WTC11 (cell line): ENCODE measurements around the gene ARHGAP10. TPM values are rescaled to one million over a fixed set of nuclear protein-coding genes. Genes with fewer than 3 reads are reported as not detected.

Source experiments
- ATAC-seq: fragments of 200-7000 bp; cut with Tn5 transposase; 2 replicates; pipeline ENCODE4 v1.10.0; 2021; ENCODE audit warnings: mild to moderate bottlenecking, moderate library complexity
- CTCF ChIA-PET: fragments of 300-600 bp; sonication (Branson Sonifier 250); formaldehyde crosslinking; loops from one replicate; lab custom pipeline; 2021; ENCODE audit warnings: antibody characterized with exemption; lab: Charles Lee
- POLR2A ChIA-PET: fragments of 350-600 bp; sonication (Branson Sonifier 250); formaldehyde crosslinking; loops from one replicate; lab custom pipeline; 2021; ENCODE audit warnings: antibody characterized with exemption; lab: Charles Lee
- DNase-seq: peaks from one replicate; pipeline ENCODE4 v3.0.0; 2021; ENCODE audit warnings: low spot score
- H3K27ac Mint-ChIP-seq: 2 replicates; pipeline ENCODE4 v1.8.0; 2021; ENCODE audit warnings: mixed read lengths
- H3K27me3 Mint-ChIP-seq: 2 replicates; pipeline ENCODE4 v1.8.0; 2021; ENCODE audit warnings: low read depth, mild to moderate bottlenecking, moderate library complexity, mixed read lengths
- H3K36me3 Mint-ChIP-seq: 2 replicates; pipeline ENCODE4 v1.8.0; 2021; ENCODE audit warnings: mixed read lengths
- H3K4me1 Mint-ChIP-seq: 2 replicates; pipeline ENCODE4 v1.8.0; 2022; ENCODE audit warnings: mixed read lengths
- H3K4me3 Mint-ChIP-seq: 2 replicates; pipeline ENCODE4 v1.8.0; 2021; ENCODE audit warnings: mild to moderate bottlenecking, moderate library complexity, mixed read lengths
- H3K9me3 Mint-ChIP-seq: 2 replicates; pipeline ENCODE4 v1.8.0; 2021; ENCODE audit warnings: mixed read lengths
- ATF3 ChIP-seq: sonication (generic); formaldehyde crosslinking; conservative IDR thresholded peaks from 2 replicates; pipeline ENCODE4 v1.8.1; 2022; ENCODE audit warnings: mild to moderate bottlenecking, missing genetic modification reagents
- IRF2 ChIP-seq: sonication (generic); formaldehyde crosslinking; IDR thresholded peaks from 2 replicates; pipeline ENCODE4 v1.8.0; 2022; ENCODE audit warnings: low read depth, missing genetic modification reagents, borderline replicate concordance
- NR3C1 ChIP-seq: sonication (generic); formaldehyde crosslinking; conservative IDR thresholded peaks from 2 replicates; pipeline ENCODE4 v1.8.1; 2023; ENCODE audit warnings: low read depth, mild to moderate bottlenecking, missing genetic modification reagents
- OVOL2 ChIP-seq: fragments of 250-450 bp; sonication (Bioruptor Pico); IDR thresholded peaks from 2 replicates; pipeline ENCODE4 v1.9.0; 2021; ENCODE audit warnings: mild to moderate bottlenecking, borderline replicate concordance
- PREB ChIP-seq: sonication (generic); formaldehyde crosslinking; IDR thresholded peaks from 2 replicates; pipeline ENCODE4 v1.8.1; 2022; ENCODE audit warnings: mild to moderate bottlenecking, missing genetic modification reagents, moderate library complexity, borderline replicate concordance
- SMAD4 ChIP-seq: sonication (generic); formaldehyde crosslinking; IDR thresholded peaks from 2 replicates; pipeline ENCODE4 v1.8.0; 2022; ENCODE audit warnings: mild to moderate bottlenecking, missing genetic modification reagents
- ZNF121 ChIP-seq: sonication (generic); formaldehyde crosslinking; IDR thresholded peaks from 2 replicates; pipeline ENCODE4 v1.8.0; 2023; ENCODE audit warnings: missing genetic modification reagents
- ZSCAN18 ChIP-seq: fragments of 250-450 bp; sonication (Bioruptor Pico); IDR thresholded peaks from 2 replicates; pipeline ENCODE4 v2.1.2; 2022; ENCODE audit warnings: mild to moderate bottlenecking, moderate library complexity
- total RNA-seq: library from RNA; stranded (reverse); gene quantifications from 3 replicates; pipeline ENCODE4 v1.2.3, GENCODE V29; 2021
- TF ChIP-seq, protein P1 (sequence below): fragments of 250-450 bp; sonication (Bioruptor Pico); conservative IDR thresholded peaks from 2 replicates; pipeline ENCODE4 v1.9.0; 2021; ENCODE audit warnings: mild to moderate bottlenecking
- TF ChIP-seq, protein P2 (sequence below): sonication (generic); formaldehyde crosslinking; IDR thresholded peaks from 2 replicates; pipeline ENCODE4 v1.8.1; 2022; ENCODE audit warnings: missing genetic modification reagents, borderline replicate concordance
- TF ChIP-seq, protein P3 (sequence below): fragments of 250-450 bp; sonication (Bioruptor Pico); IDR thresholded peaks from 2 replicates; pipeline ENCODE4 v1.9.0; 2021; ENCODE audit warnings: mild to moderate bottlenecking, borderline replicate concordance
- TF ChIP-seq, protein P4 (sequence below): sonication (generic); formaldehyde crosslinking; IDR thresholded peaks from 2 replicates; pipeline ENCODE4 v1.8.1; 2022; ENCODE audit warnings: mild to moderate bottlenecking, moderate library complexity, missing genetic modification reagents
- TF ChIP-seq, protein P5 (sequence below): sonication (generic); formaldehyde crosslinking; IDR thresholded peaks from 2 replicates; pipeline ENCODE4 v1.8.1; 2023; ENCODE audit warnings: mild to moderate bottlenecking, moderate library complexity, missing genetic modification reagents

ARHGAP10 gene
- total RNA-seq, 1 experiment from 2014 or later = 9.6 TPM

- TF ChIP-seq, protein P1, sequence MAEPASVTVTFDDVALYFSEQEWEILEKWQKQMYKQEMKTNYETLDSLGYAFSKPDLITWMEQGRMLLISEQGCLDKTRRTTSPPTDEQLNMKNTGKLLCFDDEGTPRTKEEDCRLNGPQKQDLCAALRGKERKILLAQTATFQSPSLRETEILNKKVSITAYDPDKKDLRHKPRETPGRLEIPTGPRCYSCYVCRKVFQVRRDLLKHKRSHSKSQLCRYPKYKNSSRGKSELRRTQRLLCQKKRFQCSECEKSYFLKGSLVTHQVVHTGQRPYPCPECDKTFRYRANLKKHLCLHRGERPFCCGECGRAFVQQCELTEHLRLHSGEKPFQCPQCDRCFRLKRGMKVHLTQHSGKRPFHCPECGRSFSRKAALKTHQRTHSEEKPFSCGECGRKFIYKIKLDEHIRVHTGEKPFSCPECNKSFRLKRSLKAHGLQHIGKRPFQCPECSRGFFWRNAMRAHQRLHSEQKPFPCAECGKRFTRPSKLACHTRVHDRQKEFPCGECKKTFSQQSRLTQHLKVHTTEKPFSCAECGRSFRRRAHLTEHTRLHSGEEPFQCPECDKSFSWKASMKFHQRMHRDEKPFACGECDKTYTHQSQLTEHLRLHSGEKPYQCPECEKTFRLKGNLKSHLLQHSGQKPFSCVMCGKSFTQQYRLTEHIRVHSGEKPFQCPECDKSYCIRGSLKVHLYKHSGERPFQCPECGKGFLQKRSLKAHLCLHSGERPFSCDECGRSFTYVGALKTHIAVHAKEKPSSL (CRISPR knock-in tag) = no peak
- TF ChIP-seq IRF2 = no peak
- TF ChIP-seq ATF3 (CRISPR knock-in tag) = no peak
Observed at GRCh38 chr4:147833254-147833653, 101.4 kb downstream of the ARHGAP10 start (continued).

DNA sequence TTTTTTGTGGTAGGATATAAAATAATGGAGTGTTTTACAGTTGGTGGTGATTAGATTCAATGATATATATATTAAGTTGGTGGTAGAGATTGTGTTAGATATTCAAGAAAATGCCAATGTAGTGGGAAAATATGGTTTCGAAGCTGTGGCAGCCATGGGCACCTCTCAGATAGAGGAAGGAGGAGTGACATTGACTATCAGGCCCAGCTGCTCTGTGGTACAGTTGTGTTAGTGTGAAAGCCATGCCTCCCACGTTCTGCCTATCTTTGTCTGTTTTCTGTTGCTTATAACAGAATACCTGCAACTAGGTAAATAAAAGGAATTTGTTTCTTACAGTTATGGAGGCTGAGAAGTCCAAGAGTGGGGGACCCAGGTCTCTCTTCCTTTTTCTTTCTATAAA is 101.9 kb downstream of the ARHGAP10 start:
- ChIA-PET CTCF (interaction anchor here (1.0 kb wide), 1 partner anchor 33 kb away, joined by 4 read pairs; no protein-coding TSS in a partner anchor), POLR2A (no interaction called here)
- ATAC-seq = no peak
- Mint-ChIP-seq H3K27me3 (no peaks in the 10 kb centered on the region), H3K9me3 (no peaks in the 10 kb centered on the region), H3K36me3 (no peaks in the 10 kb centered on the region), H3K27ac (no peak overlapping the region), H3K4me3 (no peak overlapping the region), H3K4me1 (peaks cover 44% of the 10 kb centered on the region)
- TF ChIP-seq SMAD4 (CRISPR knock-in tag) = no peak
- TF ChIP-seq ZSCAN18 (CRISPR knock-in tag) = no peak
- TF ChIP-seq, protein P2, sequence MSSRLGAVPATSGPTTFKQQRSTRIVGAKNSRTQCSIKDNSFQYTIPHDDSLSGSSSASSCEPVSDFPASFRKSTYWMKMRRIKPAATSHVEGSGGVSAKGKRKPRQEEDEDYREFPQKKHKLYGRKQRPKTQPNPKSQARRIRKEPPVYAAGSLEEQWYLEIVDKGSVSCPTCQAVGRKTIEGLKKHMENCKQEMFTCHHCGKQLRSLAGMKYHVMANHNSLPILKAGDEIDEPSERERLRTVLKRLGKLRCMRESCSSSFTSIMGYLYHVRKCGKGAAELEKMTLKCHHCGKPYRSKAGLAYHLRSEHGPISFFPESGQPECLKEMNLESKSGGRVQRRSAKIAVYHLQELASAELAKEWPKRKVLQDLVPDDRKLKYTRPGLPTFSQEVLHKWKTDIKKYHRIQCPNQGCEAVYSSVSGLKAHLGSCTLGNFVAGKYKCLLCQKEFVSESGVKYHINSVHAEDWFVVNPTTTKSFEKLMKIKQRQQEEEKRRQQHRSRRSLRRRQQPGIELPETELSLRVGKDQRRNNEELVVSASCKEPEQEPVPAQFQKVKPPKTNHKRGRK (CRISPR knock-in tag) = no peak
- no peak for TF ChIP-seq ZNF121
- no peak for TF ChIP-seq OVOL2 (CRISPR knock-in tag)
- no peak for TF ChIP-seq ATF3 (CRISPR knock-in tag)
- no peak for TF ChIP-seq NR3C1 (CRISPR knock-in tag)
- TF ChIP-seq, protein P3, sequence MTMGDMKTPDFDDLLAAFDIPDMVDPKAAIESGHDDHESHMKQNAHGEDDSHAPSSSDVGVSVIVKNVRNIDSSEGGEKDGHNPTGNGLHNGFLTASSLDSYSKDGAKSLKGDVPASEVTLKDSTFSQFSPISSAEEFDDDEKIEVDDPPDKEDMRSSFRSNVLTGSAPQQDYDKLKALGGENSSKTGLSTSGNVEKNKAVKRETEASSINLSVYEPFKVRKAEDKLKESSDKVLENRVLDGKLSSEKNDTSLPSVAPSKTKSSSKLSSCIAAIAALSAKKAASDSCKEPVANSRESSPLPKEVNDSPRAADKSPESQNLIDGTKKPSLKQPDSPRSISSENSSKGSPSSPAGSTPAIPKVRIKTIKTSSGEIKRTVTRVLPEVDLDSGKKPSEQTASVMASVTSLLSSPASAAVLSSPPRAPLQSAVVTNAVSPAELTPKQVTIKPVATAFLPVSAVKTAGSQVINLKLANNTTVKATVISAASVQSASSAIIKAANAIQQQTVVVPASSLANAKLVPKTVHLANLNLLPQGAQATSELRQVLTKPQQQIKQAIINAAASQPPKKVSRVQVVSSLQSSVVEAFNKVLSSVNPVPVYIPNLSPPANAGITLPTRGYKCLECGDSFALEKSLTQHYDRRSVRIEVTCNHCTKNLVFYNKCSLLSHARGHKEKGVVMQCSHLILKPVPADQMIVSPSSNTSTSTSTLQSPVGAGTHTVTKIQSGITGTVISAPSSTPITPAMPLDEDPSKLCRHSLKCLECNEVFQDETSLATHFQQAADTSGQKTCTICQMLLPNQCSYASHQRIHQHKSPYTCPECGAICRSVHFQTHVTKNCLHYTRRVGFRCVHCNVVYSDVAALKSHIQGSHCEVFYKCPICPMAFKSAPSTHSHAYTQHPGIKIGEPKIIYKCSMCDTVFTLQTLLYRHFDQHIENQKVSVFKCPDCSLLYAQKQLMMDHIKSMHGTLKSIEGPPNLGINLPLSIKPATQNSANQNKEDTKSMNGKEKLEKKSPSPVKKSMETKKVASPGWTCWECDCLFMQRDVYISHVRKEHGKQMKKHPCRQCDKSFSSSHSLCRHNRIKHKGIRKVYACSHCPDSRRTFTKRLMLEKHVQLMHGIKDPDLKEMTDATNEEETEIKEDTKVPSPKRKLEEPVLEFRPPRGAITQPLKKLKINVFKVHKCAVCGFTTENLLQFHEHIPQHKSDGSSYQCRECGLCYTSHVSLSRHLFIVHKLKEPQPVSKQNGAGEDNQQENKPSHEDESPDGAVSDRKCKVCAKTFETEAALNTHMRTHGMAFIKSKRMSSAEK (CRISPR knock-in tag) = no peak
- no peak for TF ChIP-seq PREB
- TF ChIP-seq, protein P4, sequence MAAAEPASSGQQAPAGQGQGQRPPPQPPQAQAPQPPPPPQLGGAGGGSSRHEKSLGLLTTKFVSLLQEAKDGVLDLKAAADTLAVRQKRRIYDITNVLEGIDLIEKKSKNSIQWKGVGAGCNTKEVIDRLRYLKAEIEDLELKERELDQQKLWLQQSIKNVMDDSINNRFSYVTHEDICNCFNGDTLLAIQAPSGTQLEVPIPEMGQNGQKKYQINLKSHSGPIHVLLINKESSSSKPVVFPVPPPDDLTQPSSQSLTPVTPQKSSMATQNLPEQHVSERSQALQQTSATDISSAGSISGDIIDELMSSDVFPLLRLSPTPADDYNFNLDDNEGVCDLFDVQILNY = no peak
- TF ChIP-seq, protein P5, sequence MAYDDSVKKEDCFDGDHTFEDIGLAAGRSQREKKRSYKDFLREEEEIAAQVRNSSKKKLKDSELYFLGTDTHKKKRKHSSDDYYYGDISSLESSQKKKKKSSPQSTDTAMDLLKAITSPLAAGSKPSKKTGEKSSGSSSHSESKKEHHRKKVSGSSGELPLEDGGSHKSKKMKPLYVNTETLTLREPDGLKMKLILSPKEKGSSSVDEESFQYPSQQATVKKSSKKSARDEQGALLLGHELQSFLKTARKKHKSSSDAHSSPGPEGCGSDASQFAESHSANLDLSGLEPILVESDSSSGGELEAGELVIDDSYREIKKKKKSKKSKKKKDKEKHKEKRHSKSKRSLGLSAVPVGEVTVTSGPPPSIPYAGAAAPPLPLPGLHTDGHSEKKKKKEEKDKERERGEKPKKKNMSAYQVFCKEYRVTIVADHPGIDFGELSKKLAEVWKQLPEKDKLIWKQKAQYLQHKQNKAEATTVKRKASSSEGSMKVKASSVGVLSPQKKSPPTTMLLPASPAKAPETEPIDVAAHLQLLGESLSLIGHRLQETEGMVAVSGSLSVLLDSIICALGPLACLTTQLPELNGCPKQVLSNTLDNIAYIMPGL (CRISPR knock-in tag) = no peak
- DNase-seq = no peak
